ENCODE data around the gene PDE4D.

Gene PDE4D

DNA sequence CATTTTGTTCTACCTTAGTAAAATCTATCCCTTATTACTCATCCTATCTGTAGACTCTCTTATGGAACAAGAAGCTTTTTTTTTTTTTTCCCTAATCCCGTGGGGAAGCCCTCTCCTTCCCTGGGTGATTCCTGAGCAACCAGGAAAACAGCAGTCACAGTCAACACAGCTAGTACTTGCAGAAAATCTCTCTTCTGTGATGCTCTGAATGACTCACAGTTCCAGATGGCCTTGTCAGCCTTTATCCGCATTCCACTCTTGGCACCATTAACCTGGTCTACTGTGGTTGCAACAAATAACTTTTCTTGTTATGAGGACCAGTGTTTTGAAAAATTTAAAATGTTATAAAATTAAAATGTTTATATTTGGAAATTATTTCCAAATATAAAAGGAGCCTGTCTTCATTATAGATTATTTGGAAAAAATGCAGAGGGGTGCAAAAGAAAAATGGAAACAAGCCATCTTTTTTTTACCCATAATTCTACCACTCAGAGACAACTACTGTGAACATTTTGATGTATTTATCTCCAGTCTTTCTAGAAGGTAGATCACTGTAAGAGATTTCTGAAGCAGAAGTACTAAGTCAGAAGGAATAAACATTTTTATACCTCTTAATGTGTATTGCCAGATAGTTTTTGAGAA lies 824.0 kb downstream of the PDE4D start:
- no peaks in the 10 kb centered on the region for H3K9me3 ChIP-seq (replicated peaks; ENCODE audit: insufficient read depth, low read length)
- no peaks in the 10 kb centered on the region for H3K36me3 ChIP-seq (replicated peaks; ENCODE audit: insufficient read depth, low read length)
- no peaks in the 10 kb centered on the region for H3K79me2 ChIP-seq (ENCODE audit: low read length)
- H3K4me2 ChIP-seq (ENCODE audit: low read depth, low read length): no peak overlapping the region
- no peak overlapping the region for H3K4me3 ChIP-seq (ENCODE audit: low read length)
- H4K20me1 ChIP-seq (ENCODE audit: insufficient read depth, low read length): no peaks in the 10 kb centered on the region
- H3K9ac ChIP-seq (ENCODE audit: low read length): no peak overlapping the region
- H3K9me2 ChIP-seq (replicated peaks; ENCODE audit: insufficient read depth, low read length): no peaks in the 10 kb centered on the region
- no peak overlapping the region for H3K27ac ChIP-seq (ENCODE audit: low read length)
- no peaks in the 10 kb centered on the region for H3K27me3 ChIP-seq (replicated peaks; ENCODE audit: insufficient read depth, low read length)
- no peak for DNase-seq
- no peaks in the 10 kb centered on the region for H3F3A ChIP-seq (ENCODE audit: insufficient read depth, low read length)
- H2AFZ ChIP-seq (ENCODE audit: low read length): no peak overlapping the region
- TF ChIP-seq EZH2phosphoT487 (IDR thresholded peaks at IDR 0.05; ENCODE audit: low read length): no peak
- no peak for TF ChIP-seq CTCF (IDR thresholded peaks at IDR 0.05; ENCODE audit: low read length)
- no peak for TF ChIP-seq EZH2 (optimal IDR thresholded peaks at IDR 0.05; ENCODE audit: low read depth, low read length)
- no peaks in the 10 kb centered on the region for H3K4me1 ChIP-seq (ENCODE audit: low read length)

DNA sequence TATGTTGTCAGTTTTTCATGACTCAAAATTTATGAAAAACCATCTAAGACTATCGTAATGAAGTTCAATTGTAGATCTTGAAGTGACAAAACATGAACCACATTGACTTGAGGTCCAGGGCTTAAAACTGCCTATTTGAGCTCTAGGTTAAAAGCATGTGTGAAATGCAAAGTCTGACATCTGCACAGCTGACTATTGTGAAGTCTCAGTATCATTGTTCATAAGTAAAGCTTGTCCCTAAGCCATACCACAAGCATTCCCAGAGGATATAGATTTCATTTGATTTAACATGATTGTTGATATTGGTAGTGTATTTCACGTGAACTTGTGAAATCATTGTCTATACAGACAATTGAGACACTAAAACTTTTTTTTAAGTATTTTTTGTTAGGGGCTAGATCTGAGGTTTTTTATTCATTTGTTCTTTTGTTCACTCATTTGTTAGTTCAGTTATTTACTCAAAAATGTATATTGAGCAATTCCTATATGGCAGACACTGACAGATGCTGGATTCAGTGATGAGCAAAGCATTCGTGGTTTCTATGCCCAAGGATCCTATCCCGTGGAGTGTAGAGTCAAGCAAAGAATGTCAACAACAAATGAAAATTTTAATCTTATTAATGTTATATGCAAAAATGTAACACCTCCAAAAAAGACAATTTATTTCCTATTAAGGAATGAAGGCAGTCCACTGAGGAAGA lies 825.4 kb downstream of the PDE4D start:
- Histone ChIP-seq H3K9me2 (replicated peaks; ENCODE audit: insufficient read depth, low read length) (no peaks in the 10 kb centered on the region), H3K4me3 (ENCODE audit: low read length) (no peak overlapping the region), H3F3A (ENCODE audit: insufficient read depth, low read length) (no peaks in the 10 kb centered on the region), H3K27ac (ENCODE audit: low read length) (no peak overlapping the region), H3K79me2 (ENCODE audit: low read length) (no peaks in the 10 kb centered on the region), H3K4me1 (ENCODE audit: low read length) (no peaks in the 10 kb centered on the region), H4K20me1 (ENCODE audit: insufficient read depth, low read length) (no peaks in the 10 kb centered on the region), H3K9me3 (replicated peaks; ENCODE audit: insufficient read depth, low read length) (no peaks in the 10 kb centered on the region), H3K27me3 (replicated peaks; ENCODE audit: insufficient read depth, low read length) (no peaks in the 10 kb centered on the region), H2AFZ (ENCODE audit: low read length) (no peak overlapping the region), H3K36me3 (replicated peaks; ENCODE audit: insufficient read depth, low read length) (no peaks in the 10 kb centered on the region), H3K9ac (ENCODE audit: low read length) (no peak overlapping the region), H3K4me2 (ENCODE audit: low read depth, low read length) (no peak overlapping the region)
- TF ChIP-seq CTCF (IDR thresholded peaks at IDR 0.05; ENCODE audit: low read length) (no peak), EZH2 (optimal IDR thresholded peaks at IDR 0.05; ENCODE audit: low read depth, low read length) (no peak), EZH2phosphoT487 (IDR thresholded peaks at IDR 0.05; ENCODE audit: low read length) (no peak)
- no peak for DNase-seq

GRCh38 chr5:59066367-59067163 lies 827.0 kb downstream of the PDE4D start:
- no peak overlapping the region for H2AFZ ChIP-seq (ENCODE audit: low read length)
- no peak overlapping the region for H3K9ac ChIP-seq (ENCODE audit: low read length)
- H4K20me1 ChIP-seq (ENCODE audit: insufficient read depth, low read length): no peaks in the 10 kb centered on the region
- no peak for TF ChIP-seq EZH2phosphoT487 (IDR thresholded peaks at IDR 0.05; ENCODE audit: low read length)
- no peak for TF ChIP-seq EZH2 (optimal IDR thresholded peaks at IDR 0.05; ENCODE audit: low read depth, low read length)
- no peak for TF ChIP-seq CTCF (IDR thresholded peaks at IDR 0.05; ENCODE audit: low read length)
- no peak for DNase-seq
- H3K4me2 ChIP-seq (ENCODE audit: low read depth, low read length): no peak overlapping the region
- H3K27ac ChIP-seq (ENCODE audit: low read length): no peak overlapping the region
- H3K9me2 ChIP-seq (replicated peaks; ENCODE audit: insufficient read depth, low read length): no peaks in the 10 kb centered on the region
- no peaks in the 10 kb centered on the region for H3F3A ChIP-seq (ENCODE audit: insufficient read depth, low read length)
- H3K9me3 ChIP-seq (replicated peaks; ENCODE audit: insufficient read depth, low read length): no peaks in the 10 kb centered on the region
- H3K79me2 ChIP-seq (ENCODE audit: low read length): no peaks in the 10 kb centered on the region
- no peaks in the 10 kb centered on the region for H3K4me1 ChIP-seq (ENCODE audit: low read length)
- H3K27me3 ChIP-seq (replicated peaks; ENCODE audit: insufficient read depth, low read length): no peaks in the 10 kb centered on the region
- no peaks in the 10 kb centered on the region for H3K36me3 ChIP-seq (replicated peaks; ENCODE audit: insufficient read depth, low read length)
- no peak overlapping the region for H3K4me3 ChIP-seq (ENCODE audit: low read length)

Data from MM.1S (cell line).